Measurements from ENCODE around the gene WDR46. TPM values are rescaled to one million over a fixed set of nuclear protein-coding genes. Genes with fewer than 3 reads are reported as not detected.

The WDR46 gene
- total and polyA plus RNA-seq, 2 of the 13 experiments (the other 11 are each of a cell fraction or from before 2014, with no cell fraction given), result 47.4 to 105 TPM

GRCh38 chr6:33272275-33273128 is 16.5 kb downstream of the WDR46 start (continued):
- TF ChIP-seq ZNF274 (CRISPR knock-in tag; IDR thresholded peaks at IDR 0.05) (peak; percentile 7; the same call in 1 of the 2 replicates), ZNF383 (CRISPR knock-in tag; IDR thresholded peaks at IDR 0.05; ENCODE audit: borderline replicate concordance) (0 out of 2 replicates have a peak, but pooled peaks have one; percentile 38), ZNF615 (CRISPR knock-in tag; IDR thresholded peaks at IDR 0.05; ENCODE audit: borderline replicate concordance) (0 out of 2 replicates have a peak, but pooled peaks have one; percentile 10), SP4 (CRISPR knock-in tag; IDR thresholded peaks at IDR 0.05) (no peak), ZNF674 (CRISPR knock-in tag; IDR thresholded peaks at IDR 0.05; ENCODE audit: low read depth) (0 out of 2 replicates have a peak, but pooled peaks have one; percentile 15), HNRNPH1 (optimal IDR thresholded peaks at IDR 0.05; ENCODE audit: low read depth, low read length) (peak; percentile 58), DR1 (CRISPR knock-in tag; IDR thresholded peaks at IDR 0.05) (no peak; the same call in 1 of the 2 replicates), BATF2 (CRISPR knock-in tag; IDR thresholded peaks at IDR 0.05) (0 out of 2 replicates have a peak, but pooled peaks have one; percentile 1), ZNF33A (CRISPR knock-in tag; IDR thresholded peaks at IDR 0.05; ENCODE audit: borderline replicate concordance) (no peak), ZNF784 (CRISPR knock-in tag; IDR thresholded peaks at IDR 0.05; ENCODE audit: borderline replicate concordance) (no peak), CSRNP1 (CRISPR knock-in tag; IDR thresholded peaks at IDR 0.05) (0 out of 2 replicates have a peak, but pooled peaks have one; percentile 5)
- TF ChIP-seq, protein P1, sequence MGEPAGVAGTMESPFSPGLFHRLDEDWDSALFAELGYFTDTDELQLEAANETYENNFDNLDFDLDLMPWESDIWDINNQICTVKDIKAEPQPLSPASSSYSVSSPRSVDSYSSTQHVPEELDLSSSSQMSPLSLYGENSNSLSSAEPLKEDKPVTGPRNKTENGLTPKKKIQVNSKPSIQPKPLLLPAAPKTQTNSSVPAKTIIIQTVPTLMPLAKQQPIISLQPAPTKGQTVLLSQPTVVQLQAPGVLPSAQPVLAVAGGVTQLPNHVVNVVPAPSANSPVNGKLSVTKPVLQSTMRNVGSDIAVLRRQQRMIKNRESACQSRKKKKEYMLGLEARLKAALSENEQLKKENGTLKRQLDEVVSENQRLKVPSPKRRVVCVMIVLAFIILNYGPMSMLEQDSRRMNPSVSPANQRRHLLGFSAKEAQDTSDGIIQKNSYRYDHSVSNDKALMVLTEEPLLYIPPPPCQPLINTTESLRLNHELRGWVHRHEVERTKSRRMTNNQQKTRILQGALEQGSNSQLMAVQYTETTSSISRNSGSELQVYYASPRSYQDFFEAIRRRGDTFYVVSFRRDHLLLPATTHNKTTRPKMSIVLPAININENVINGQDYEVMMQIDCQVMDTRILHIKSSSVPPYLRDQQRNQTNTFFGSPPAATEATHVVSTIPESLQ (CRISPR knock-in tag; conservative IDR thresholded peaks at IDR 0.05), result no peak
- TF ChIP-seq, protein P2, sequence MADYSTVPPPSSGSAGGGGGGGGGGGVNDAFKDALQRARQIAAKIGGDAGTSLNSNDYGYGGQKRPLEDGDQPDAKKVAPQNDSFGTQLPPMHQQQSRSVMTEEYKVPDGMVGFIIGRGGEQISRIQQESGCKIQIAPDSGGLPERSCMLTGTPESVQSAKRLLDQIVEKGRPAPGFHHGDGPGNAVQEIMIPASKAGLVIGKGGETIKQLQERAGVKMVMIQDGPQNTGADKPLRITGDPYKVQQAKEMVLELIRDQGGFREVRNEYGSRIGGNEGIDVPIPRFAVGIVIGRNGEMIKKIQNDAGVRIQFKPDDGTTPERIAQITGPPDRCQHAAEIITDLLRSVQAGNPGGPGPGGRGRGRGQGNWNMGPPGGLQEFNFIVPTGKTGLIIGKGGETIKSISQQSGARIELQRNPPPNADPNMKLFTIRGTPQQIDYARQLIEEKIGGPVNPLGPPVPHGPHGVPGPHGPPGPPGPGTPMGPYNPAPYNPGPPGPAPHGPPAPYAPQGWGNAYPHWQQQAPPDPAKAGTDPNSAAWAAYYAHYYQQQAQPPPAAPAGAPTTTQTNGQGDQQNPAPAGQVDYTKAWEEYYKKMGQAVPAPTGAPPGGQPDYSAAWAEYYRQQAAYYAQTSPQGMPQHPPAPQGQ (CRISPR knock-in tag; IDR thresholded peaks at IDR 0.05; ENCODE audit: borderline replicate concordance), result 0 out of 2 replicates have a peak, but pooled peaks have one; percentile 72
- TF ChIP-seq, protein P3, sequence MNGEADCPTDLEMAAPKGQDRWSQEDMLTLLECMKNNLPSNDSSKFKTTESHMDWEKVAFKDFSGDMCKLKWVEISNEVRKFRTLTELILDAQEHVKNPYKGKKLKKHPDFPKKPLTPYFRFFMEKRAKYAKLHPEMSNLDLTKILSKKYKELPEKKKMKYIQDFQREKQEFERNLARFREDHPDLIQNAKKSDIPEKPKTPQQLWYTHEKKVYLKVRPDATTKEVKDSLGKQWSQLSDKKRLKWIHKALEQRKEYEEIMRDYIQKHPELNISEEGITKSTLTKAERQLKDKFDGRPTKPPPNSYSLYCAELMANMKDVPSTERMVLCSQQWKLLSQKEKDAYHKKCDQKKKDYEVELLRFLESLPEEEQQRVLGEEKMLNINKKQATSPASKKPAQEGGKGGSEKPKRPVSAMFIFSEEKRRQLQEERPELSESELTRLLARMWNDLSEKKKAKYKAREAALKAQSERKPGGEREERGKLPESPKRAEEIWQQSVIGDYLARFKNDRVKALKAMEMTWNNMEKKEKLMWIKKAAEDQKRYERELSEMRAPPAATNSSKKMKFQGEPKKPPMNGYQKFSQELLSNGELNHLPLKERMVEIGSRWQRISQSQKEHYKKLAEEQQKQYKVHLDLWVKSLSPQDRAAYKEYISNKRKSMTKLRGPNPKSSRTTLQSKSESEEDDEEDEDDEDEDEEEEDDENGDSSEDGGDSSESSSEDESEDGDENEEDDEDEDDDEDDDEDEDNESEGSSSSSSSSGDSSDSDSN (CRISPR knock-in tag; IDR thresholded peaks at IDR 0.05), result peak; percentile 3; the same call in 1 of the 2 replicates
